Stimulated activated CD8-positive, alpha-beta memory T cell treated with anti-CD3 and anti-CD28 coated beads, Interleukin-12 subunit alpha, Interleukin-12 subunit beta, amount 100 ng/mL, for 4 hours (primary cell): ENCODE results near the gene SATL1.
"Not testable (repeated sequence)": the region's sequence is repeated elsewhere in the genome, so short reads cannot be mapped to it uniquely, and the experiment has no call there.

ENCODE experiments used
- DNase-seq: peaks from one replicate; pipeline ENCODE4 v3.0.0-alpha.2; 2020; ENCODE audit warnings: low read depth

The SATL1 gene

DNA sequence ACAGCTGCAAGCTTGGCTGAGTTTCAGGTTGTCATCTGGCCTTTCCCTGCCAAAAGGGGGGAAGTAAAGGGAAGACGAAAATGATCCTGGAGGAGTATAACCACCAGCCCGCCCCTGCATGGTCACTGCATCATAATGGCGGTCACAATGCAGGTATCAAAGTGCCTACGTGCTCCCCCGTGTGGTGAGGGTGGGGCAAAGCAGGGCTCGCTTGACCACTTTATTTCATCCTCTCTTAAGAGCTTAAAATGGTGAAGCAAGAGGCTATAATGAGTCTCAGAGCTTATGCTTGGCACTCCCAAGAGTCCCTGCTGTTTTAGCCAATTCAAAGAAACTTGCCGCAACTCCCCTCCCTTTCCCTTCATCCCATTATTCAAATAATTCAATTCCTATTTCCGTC lies 134.3 kb downstream of the SATL1 start:
- DNase-seq = no peak

DNA sequence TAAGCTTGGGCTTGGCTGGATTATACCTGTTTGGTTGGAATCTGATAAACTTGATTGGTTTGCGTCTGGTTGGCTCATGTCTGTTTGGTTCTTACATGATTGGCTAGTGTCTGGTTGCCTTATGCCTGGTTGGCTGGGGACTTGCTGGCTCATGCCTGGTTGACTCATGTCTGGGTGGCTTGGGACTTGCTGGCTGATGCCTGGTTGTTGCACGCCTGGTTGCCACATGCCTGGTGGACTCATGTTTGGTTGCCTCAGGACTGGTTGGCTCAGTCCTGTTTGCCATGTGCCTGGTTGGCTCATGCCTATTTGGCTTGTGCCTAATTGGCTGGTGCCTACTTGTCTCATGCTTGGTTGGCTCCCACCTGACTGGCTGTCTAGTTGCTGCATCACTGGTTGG lies 135.4 kb downstream of the SATL1 start:
- no peak for DNase-seq

DNA sequence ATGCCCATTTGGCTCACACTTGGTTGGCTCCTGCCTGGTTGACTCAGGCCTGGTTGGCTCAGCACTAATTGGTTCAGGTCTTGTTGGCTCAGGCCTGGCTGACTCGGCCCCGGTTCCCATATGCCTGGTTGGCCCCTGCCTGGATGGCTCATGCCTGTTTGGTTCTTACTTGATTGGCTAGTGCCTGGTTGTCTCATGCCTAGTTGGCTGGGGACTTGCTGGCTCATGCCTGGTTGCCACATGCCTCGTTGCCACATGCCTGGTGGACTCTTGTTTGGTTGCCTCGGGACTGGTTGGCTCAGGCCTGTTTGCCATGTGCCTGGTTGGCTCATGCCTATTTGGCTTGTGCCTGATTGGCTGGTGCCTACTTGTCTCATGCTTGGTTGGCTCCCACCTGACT lies 136.2 kb downstream of the SATL1 start:
- no peak for DNase-seq

DNA sequence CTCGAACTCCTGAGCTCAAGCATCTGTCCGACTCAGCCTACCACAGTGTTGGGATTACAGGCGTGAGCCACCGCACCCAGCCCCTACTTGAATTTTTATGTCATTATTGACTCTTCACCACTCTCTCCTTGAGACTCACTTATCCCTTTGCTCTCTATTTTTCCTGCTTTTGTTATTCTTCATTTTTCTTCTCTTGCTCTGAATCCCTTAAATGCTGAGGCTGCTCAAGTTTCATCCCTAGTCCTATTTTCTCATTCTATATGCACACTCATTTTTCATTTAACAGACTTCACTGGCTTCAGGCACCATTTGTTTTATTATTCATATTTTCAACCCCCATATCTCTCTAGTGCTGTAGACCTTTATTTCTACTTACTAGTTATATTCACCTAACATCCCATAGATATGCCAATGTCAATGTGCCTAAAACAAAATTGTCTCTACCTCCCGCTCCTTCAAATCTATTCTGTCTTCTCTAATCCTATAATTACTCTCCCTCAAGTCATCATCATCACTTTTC lies 154.2 kb downstream of the SATL1 start:
- no peak for DNase-seq

DNA sequence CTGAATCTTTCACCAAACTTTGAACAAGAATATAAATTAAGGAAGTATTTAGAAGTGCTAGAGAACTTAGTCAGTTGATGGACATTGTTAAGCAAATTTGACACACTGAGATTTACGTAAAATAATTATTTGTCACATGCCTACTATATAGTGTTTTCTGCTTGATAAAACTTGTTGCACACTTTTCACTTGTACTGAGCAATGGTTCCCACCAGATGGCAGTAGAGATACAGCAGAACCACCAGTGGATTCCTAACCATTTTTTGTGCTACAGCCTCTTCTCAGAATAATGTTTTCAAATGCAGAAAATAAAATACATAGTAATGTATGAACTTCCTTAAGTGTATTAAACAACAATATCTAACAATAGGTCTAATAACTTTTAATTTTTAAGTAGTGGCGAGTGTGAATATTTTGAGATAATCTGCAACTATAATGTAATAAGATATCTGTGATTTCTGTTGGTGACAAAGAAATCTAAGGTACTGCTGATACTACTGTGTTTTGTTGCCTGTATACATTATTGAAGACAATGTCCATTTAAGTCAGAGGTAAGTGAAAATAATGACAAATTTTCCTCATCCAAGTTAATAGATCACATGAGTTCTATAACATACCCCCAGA lies 158.7 kb downstream of the SATL1 start:
- no peak for DNase-seq

DNA sequence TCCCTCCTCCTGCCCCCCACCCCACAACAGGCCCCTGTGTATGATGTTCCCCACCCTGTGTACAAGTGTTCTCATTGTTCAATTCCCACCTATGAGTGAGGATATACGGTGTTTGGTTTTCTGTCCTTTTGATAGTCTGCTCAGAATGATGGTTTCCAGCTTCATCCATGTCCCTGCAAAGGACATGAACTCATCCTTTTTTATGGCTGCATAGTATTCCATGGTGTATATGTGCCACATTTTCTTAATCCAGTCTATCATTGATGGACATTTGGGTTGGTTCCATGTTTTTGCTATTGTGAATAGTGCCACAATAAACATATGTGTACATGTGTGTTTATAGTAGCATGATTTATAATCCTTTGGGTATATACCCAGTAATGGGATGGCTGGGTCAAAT lies 166.3 kb downstream of the SATL1 start:
- DNase-seq = not testable (repeated sequence)

DNA sequence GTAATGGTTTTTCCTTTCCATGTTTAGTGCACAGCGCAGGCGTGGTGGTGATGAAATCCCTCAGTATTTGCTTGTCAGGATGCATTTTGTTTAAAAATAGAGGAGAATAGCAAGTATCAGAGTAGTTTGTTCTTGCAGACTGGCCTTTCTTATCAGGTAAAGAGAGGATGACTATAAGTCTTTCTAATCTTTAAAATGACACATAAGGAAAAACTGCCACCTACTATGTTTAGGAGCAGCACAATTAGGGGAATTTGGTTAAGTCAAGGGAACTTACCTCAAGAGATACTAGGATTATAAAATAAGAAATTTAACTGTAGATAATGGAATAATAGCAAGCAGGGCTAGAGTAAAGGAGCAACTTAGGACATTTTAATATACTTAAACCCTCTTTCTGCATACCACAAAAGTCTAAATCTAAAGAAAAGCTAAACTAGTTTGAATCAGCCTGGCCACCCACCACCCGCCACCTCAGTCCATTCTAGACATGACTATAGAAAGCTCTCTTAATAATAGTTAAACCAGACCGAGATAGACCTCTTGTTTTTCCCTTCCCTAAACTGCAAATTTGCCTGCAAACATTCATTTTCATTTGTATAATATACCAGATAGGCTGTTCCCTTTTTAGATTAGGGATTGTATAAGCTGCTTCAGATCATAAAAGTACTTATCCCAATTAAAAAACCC lies 177.9 kb downstream of the SATL1 start:
- DNase-seq = no peak

DNA sequence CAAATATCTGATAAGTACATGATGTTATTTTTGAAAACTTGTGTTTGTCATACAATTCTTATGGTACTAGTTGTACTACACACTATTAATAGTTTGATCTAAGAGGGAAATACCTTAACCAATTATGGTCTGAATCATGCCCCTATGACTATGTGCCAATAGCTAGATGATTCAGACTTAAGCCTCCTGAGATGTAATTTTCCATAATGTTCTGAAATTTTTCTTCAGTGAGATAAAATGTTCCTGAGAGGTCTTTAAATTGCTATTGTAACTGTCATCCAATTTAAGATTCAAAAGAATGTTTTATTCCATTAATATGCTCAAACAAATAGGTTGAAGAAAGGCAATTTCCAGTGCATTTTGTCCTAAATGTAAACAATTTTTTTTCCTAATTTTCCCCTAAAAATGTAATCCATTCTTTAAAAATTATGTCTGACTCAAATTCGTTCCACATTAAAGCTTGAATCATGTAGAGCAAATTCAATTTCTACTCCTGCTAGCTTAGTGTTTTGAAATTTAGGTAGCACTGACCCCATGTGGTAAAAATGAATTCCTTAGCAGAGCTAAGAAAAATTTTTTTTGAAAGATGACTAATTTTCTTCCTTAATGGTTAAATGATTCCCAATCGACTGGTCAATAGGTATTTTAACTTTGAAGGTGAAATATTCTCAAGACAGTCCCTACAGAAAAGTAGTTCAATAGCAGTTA lies 190.8 kb downstream of the SATL1 start:
- DNase-seq = no peak

DNA sequence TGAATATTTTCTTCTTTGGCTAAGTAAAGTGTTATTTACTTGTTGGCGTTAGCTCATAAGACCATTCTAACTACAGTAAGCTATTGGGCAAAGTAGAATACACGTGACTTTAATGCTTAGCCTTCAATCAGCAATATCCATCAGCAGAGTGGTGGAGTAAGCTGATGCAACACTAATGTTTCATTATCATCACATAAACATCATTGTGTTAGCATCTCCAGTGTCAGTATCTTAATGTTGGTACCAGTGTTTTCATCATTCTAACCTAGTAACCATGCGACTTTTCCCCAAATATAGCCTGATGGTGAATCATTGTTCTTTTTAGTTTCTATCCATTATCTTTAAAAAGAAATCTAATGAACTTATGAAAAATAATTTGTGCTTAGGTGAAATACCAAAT lies 191.4 kb downstream of the SATL1 start:
- no peak for DNase-seq

DNA sequence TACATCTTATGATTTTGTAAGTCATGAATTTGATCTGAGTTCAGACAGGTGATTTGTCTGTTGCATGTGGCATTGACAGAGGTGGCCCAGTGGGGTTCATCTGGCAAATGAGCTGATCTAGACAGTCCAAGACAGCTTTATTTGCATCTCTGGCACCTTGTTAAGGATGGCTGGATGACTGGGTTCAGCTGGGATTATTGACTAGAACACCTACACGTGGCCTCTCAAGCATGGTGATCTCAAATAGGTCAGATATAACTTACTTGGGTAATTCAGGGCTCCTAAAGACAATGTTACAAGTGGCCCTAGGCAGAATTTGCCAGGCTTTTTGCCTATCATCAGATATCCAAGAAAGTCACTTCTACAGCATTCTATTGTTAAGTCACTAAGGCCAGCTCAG lies 192.0 kb downstream of the SATL1 start:
- DNase-seq = no peak
